ENCODE results near the gene POTEC.
"Not testable (repeated sequence)": the region's sequence is repeated elsewhere in the genome, so short reads cannot be mapped to it uniquely, and the experiment has no call there.

The POTEC gene

DNA sequence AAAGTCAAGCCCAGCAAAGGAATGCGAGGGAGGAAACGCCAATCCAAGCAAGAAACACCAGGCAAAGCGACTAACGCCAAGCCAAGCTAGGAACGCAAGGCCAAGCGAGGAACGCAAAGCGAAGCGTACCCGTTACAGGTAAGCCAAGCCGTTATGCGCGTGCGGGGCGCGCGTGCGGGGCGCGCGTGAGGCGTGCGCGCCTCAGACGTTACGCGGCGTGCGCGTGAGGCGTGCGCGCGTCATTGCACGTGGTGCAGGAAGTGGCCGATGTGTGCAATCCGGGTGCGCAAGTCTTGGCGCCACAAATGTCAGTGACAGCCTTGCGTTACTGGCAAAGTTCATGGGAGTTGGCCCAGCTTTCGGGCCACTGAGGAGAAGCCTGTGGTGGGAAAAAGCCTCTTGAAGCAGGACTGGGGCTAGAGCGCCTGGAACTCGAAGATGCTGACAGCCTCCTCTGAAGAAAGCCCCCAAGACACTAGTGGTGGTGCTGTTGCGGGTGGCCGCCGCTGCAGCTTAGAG is at the start of gene POTEC:
Gene POTEC (minus strand): TSS at position 155 of the 519 bp plus-strand sequence. CDS start 454 bp downstream, outside the sequence.
- DNase-seq: not testable (repeated sequence)

- DNase-seq: no peak
These were observed 34.6 kb upstream of the POTEC start for GRCh38 chr18:14577971-14578370.

GRCh38 chr18:14559502-14559901 is 16.1 kb upstream of the POTEC start:
- DNase-seq: not testable (repeated sequence)

DNA sequence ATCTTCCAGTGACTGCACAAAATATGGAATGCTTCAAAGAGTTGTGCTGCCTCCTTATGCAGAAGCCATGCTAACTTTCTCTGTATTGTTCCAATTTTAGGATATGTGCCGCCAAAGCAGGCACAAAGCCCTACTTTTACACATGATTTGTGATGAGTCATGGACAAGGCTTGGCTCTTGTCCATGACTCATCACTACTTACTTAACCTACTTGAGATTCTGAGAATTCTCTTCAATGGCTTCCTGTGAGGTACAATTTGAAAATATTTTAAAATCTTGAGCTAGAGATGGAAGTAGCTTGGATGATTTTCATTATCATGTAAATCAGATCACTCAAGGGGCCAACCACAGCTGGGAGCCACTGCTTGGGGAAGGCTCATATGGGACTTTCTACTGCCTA is 11.7 kb downstream of the POTEC start:
- not testable (repeated sequence) for DNase-seq

DNA sequence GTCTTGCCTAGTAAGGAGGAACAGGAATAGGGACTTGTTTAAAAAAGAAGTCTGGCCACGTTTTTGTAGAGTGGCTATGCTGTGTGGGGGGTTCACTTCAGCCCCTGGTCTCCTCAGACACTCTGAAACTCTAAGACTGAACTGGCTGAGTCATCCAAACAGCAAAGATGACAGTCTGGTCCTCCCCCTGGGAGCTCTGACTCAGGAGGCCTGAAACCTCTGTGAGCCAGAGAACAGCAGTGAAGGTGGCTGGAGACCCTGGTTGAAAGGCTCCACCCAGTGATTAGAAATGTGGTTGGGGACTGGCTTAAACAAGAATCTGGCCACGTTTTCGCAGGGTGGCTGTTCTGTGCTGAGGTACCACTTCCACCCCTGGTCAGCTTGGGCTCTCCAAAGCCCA is 32.7 kb downstream of the POTEC start:
- DNase-seq: not testable (repeated sequence)

GRCh38 chr18:14503691-14504090 is 39.7 kb downstream of the POTEC start:
- not testable (repeated sequence) for DNase-seq

DNA sequence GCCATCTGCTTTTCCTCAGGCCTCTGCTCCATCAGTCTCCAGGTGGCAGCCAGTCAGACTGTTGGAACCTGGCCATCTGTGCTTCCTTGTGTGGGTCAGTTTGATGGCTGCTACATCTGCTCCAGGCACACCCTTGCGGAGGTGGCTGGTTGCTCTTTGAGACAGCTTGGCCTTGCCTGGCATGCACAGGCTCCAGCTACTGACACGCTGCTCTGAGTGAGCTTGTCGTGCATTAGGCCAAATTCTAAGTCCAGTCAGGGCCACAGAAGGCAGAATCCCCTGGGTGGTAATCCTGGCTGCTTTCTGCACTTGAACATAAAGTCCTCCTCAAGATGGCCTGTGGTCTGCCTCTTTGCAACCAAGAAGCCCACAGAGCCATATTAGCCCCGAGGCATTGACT is 41.5 kb downstream of the POTEC start:
- DNase-seq: not testable (repeated sequence)

GRCh38 chr18:14489256-14490014 is 54.0 kb downstream of the POTEC start:
- not testable (repeated sequence) for DNase-seq

DNA sequence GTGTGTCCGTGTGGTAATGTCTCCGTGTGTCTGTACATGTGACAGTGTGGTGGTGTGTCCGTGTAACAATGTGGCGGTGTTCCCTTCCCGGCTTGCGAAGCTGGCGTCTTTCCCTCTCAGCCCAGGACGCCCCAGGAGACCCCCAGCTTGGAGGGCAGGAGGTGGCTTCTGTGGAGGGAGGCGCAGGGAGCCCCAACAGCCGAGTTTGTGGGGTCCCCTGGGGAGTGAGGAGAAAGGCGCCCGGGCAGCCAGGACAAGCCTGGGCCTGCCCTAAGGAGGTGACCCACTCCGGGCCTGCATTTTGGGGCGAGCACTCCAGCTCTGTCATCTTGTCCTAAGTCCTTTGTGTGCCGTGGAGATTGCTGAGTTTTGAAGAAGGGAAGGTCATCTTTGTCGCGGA is 54.6 kb downstream of the POTEC start:
- DNase-seq: not testable (repeated sequence)

DNA sequence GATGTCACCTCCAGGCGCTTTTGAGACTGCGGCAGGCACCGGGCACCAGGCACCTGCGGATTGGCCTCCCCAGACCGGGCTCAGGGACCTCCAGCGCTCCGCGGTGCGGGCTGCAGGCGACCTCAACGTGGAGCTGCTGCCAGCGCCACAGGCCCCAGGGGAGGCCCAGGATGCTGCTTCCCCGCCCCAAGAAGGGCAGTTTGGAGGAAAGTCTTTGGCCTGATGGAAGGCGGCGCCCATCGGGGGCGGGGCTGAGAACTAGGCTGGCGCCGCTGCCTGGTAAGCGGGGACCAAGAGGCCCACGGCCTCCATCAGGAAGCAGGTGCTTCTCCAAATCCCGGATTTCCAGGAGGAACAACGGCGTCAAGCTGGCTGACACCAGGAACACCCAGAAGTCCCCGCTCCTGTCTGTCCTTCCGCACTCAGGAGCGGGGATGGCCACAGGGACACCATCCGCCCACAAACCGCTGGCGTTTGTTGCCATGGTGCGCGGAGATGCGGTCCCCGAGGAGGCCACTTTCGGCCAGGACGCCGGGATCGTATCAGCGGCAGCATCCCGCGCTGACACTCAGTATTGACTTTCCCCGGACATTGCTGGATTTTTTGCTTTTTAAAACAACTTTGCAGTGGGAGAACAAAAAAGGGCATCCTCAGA is 56.3 kb downstream of the POTEC start:
- not testable (repeated sequence) for DNase-seq

- not testable (repeated sequence) for DNase-seq
These were observed 64.3 kb downstream of the POTEC start for GRCh38 chr18:14479076-14479475.

GRCh38 chr18:14475520-14475919 is 67.9 kb downstream of the POTEC start:
- not testable (repeated sequence) for DNase-seq

- DNase-seq: not testable (repeated sequence)
These were observed 68.6 kb downstream of the POTEC start for GRCh38 chr18:14474752-14475151.

DNA sequence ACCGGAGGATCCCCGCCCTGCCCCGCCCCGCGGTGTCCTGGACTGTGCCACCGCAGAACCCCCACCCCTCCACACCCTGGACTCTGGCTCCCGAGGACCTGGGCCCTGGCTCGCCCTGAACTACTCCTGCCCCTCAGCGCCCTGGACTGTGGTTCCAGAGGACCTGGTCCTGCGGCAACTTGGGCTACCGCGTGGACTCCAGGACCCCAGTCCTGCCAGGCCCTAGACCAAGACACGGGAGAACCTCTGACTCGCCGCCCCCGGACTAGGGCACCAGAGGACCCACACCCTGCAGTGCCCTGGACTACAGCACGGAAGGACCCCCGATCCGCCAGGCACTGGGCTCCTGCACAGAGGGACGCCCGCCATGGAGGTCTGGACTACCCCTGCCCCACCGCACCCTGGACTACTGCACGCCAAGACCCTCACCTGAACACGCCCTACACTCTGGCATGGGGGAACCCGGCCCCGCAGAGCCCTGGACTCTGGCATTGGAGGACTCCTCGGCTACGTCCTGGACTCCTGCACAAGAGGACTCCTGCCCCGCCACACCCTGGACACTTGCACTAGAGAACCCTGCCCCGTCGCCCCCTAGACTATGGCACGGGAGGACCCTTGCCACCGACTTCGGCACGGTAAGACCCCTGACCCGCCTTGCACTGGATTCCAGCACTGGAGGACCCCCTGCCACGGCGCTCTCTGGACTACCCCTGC is 69.2 kb downstream of the POTEC start:
- DNase-seq: not testable (repeated sequence)

GRCh38 chr18:14473250-14474006 is 70.0 kb downstream of the POTEC start:
- DNase-seq: not testable (repeated sequence)

GRCh38 chr18:14471286-14471685 is 72.1 kb downstream of the POTEC start:
- not testable (repeated sequence) for DNase-seq

DNA sequence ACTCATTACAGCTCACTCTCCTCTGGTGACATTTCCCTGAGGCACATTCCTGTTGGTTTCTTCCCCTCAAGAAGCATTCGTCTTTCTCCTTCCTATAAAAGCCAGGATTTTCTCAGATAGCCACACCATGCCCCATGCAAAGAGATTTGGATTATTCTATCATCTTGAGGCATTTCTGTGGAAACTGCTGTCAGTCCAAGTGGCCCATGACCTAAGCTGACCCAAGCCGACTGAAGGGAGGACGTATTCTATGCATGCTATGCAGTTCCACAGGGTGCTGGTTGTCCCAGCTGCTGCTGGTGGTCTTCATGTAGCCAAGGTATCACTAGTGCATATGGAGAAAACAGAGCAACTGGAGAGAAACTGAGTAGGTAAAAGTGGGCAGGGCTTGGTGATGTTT is 73.0 kb downstream of the POTEC start:
- not testable (repeated sequence) for DNase-seq

DNA sequence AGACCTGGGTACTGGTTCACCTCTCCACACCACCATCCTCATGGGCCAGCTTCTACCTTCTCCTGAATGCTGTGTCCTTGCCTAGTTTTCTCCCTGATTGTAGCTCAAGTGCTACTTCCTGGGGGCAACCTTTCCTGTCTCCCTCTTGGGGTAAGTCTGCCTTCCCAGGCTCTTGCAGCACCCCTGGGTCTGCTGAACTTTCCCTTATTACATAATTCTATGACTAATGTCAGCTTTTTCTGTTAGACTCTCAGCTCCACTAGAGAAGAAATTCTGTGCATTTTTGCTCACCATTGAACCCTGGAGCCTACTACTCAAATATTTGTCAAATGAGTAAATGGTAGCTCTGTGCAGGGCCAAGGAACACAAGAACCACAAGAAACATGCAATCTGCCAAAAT is 73.4 kb downstream of the POTEC start:
- DNase-seq: not testable (repeated sequence)

- DNase-seq: not testable (repeated sequence)
These were observed 77.4 kb downstream of the POTEC start for GRCh38 chr18:14465989-14466388.

All from activated naive CD4-positive, alpha-beta T cell treated with anti-CD3 and anti-CD28 coated beads, Interleukin-2, amount 50 U/mL, for 16 hours (primary cell).